ENCODE results near the gene ZNF496. TPM values are rescaled to one million over a fixed set of nuclear protein-coding genes. Genes with fewer than 3 reads are reported as not detected.
A peak's percentile ranks its signal among the peaks of the same experiment; 100 is the strongest.

The ZNF496 gene
- total RNA-seq, 1 experiment from 2014 or later: 66.5 TPM

DNA sequence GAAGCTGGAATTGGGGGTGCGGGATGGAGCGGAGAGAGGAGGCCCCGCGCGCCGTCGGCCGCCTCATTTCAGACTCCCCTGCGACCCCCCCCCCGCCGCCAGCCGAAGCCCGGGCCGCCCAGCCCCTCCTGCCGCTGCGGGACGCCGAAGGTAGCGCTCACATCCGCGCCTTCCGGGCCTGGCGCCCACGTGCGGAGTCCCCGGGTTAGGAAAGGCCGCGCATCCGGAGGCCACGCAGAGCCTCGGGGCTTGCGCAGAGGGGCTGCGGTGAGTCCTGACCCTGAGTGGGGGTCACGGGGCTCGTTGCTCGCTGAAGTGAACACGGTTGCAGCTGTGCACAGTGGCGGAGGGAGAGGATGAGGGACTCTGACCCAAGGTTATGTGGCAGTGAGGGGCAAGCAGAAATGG, 552 bp upstream of the ZNF496 start:
- TF ChIP-seq, protein P1, sequence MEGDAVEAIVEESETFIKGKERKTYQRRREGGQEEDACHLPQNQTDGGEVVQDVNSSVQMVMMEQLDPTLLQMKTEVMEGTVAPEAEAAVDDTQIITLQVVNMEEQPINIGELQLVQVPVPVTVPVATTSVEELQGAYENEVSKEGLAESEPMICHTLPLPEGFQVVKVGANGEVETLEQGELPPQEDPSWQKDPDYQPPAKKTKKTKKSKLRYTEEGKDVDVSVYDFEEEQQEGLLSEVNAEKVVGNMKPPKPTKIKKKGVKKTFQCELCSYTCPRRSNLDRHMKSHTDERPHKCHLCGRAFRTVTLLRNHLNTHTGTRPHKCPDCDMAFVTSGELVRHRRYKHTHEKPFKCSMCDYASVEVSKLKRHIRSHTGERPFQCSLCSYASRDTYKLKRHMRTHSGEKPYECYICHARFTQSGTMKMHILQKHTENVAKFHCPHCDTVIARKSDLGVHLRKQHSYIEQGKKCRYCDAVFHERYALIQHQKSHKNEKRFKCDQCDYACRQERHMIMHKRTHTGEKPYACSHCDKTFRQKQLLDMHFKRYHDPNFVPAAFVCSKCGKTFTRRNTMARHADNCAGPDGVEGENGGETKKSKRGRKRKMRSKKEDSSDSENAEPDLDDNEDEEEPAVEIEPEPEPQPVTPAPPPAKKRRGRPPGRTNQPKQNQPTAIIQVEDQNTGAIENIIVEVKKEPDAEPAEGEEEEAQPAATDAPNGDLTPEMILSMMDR (conservative IDR thresholded peaks at IDR 0.05): no peak
- Histone ChIP-seq H2BK20ac (ENCODE audit: low read depth, low read length, poor library complexity, severe bottlenecking) (no peak overlapping the region), H3K9me3 (ENCODE audit: control insufficient read depth, low read depth, low read length) (no peaks in the 10 kb centered on the region), H3K14ac (ENCODE audit: insufficient read depth, low read length) (peak overlapping the region; percentile 91), H4K8ac (replicated peaks; ENCODE audit: insufficient read length, low read depth, low read length) (no peak overlapping the region), H4K20me1 (ENCODE audit: control insufficient read depth, insufficient read depth, insufficient read length) (no peaks in the 10 kb centered on the region), H3K4me2 (ENCODE audit: insufficient read depth, insufficient read length, low read length) (peak overlapping the region; percentile 72), H3K79me1 (ENCODE audit: insufficient read depth, low read depth, low read length, poor library complexity, severe bottlenecking) (peaks cover 8% of the 10 kb centered on the region), H3K56ac (ENCODE audit: insufficient read length, low read depth, low read length) (no peak overlapping the region), H3K23ac (ENCODE audit: insufficient read length, low read depth, low read length) (no peak overlapping the region), H4K5ac (ENCODE audit: insufficient read length, low read depth, low read length) (no peak overlapping the region), H2AK5ac (ENCODE audit: insufficient read length, low read length) (no peak overlapping the region), H3K23me2 (ENCODE audit: insufficient read length, low read depth, low read length, poor library complexity, severe bottlenecking) (peaks cover 10% of the 10 kb centered on the region), H2BK15ac (ENCODE audit: low read depth, low read length) (no peak overlapping the region), H4K91ac (ENCODE audit: insufficient read length, low read depth, low read length) (no peak overlapping the region), H2BK120ac (ENCODE audit: low read depth, low read length, poor library complexity, severe bottlenecking) (no peak overlapping the region), H3K9ac (ENCODE audit: extremely low read depth, insufficient read length, low read length) (peak overlapping the region; percentile 83), H3K27ac (ENCODE audit: insufficient read length, low read depth, low read length) (no peak overlapping the region), H3K4ac (ENCODE audit: low read depth, low read length) (no peak overlapping the region; the same call in 1 of the 2 replicates), H2BK5ac (ENCODE audit: insufficient read length, low read length) (no peak overlapping the region), H3K18ac (ENCODE audit: insufficient read length, low read depth, low read length) (peak overlapping the region; percentile 61), H3T11ph (ENCODE audit: low read length) (no peak overlapping the region), H2AFZ (ENCODE audit: low read length) (no peak overlapping the region), H3K79me2 (ENCODE audit: insufficient read depth, low read length) (peaks cover 17% of the 10 kb centered on the region; the same call in 1 of the 2 replicates), H3K27me3 (ENCODE audit: insufficient read depth, low read length) (no peaks in the 10 kb centered on the region), H2BK12ac (ENCODE audit: insufficient read length, low read depth, low read length) (no peak overlapping the region), H3K4me1 (ENCODE audit: insufficient read depth, low read length) (peaks cover 16% of the 10 kb centered on the region)
- peak overlapping the region; percentile 83 to 91 for H3K4me3 Mint-ChIP-seq
- no CpG with 5 or more reads among the region's 38 CpGs for WGBS (ENCODE audit: extremely low coverage, insufficient read length, low lambda C conversion rate)
- peaks cover 51% of the 10 kb centered on the region in 2 experiments for H3K4me1 Mint-ChIP-seq
- no peak for DNase-seq
- H3K36me3 Mint-ChIP-seq (ENCODE audit: insufficient read depth in 1 of 3, low read depth in 3 of 3): peaks cover 51 to 61% (median 57%) of the 10 kb centered on the region in 3 experiments
- H3K9me3 Mint-ChIP-seq: no peaks in the 10 kb centered on the region
- peaks cover 2% of the 10 kb centered on the region; the same call in 1 of the 2 replicates for H3K27me3 Mint-ChIP-seq (ENCODE audit: low read depth)
- H3K27ac Mint-ChIP-seq: peak overlapping the region in 2 of 3 experiments; percentile 92 to 96; a peak in 3 of 7 replicates

All from H9 (cell line).